Neural progenitor cell (in vitro differentiated cells): ENCODE data around the gene CWC22.
"Not testable (repeated sequence)": the region's sequence is repeated elsewhere in the genome, so short reads cannot be mapped to it uniquely, and the experiment has no call there.

Experiments used
- EZH2 ChIP-seq: fragments of 200-600 bp; sonication (generic); IDR thresholded peaks from 2 replicates; pipeline ENCODE4 v1.6.1; 2017; ENCODE audit warnings: antibody characterized with exemption, mild to moderate bottlenecking, moderate library complexity
- TF ChIP-seq, protein P1 (sequence below): fragments of 200-600 bp; sonication (generic); IDR thresholded peaks from 2 replicates; pipeline ENCODE4 v1.5.1; 2017; ENCODE audit warnings: antibody characterized with exemption, mild to moderate bottlenecking

DNA sequence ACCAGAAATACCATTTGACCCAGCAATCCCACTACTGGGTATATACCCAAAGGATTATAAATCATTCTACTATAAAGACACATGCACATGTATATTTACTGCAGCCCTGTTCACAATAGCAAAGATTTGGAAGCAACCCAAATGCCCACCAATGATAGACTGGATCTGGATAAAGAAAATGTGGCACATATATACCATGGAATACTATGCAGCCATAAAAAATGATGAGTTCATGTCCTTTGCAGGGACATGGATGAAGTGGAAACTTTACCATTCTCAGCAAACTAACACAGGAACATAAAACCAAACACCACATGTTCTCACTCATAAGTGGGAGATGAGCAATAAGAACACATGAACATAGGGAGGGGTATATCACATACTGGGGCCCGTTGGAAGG, 47.5 kb upstream of the CWC22 start:
- TF ChIP-seq, protein P1, sequence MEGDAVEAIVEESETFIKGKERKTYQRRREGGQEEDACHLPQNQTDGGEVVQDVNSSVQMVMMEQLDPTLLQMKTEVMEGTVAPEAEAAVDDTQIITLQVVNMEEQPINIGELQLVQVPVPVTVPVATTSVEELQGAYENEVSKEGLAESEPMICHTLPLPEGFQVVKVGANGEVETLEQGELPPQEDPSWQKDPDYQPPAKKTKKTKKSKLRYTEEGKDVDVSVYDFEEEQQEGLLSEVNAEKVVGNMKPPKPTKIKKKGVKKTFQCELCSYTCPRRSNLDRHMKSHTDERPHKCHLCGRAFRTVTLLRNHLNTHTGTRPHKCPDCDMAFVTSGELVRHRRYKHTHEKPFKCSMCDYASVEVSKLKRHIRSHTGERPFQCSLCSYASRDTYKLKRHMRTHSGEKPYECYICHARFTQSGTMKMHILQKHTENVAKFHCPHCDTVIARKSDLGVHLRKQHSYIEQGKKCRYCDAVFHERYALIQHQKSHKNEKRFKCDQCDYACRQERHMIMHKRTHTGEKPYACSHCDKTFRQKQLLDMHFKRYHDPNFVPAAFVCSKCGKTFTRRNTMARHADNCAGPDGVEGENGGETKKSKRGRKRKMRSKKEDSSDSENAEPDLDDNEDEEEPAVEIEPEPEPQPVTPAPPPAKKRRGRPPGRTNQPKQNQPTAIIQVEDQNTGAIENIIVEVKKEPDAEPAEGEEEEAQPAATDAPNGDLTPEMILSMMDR = not testable (repeated sequence)
- TF ChIP-seq EZH2 = not testable (repeated sequence)
